NCI-H1048 (cell line): ENCODE results near the gene SF3B3.

Experiments used
- DNase-seq: peaks from one replicate; lab custom pipeline; 2025; lab: John Stamatoyannopoulos, UW

The SF3B3 gene

DNA sequence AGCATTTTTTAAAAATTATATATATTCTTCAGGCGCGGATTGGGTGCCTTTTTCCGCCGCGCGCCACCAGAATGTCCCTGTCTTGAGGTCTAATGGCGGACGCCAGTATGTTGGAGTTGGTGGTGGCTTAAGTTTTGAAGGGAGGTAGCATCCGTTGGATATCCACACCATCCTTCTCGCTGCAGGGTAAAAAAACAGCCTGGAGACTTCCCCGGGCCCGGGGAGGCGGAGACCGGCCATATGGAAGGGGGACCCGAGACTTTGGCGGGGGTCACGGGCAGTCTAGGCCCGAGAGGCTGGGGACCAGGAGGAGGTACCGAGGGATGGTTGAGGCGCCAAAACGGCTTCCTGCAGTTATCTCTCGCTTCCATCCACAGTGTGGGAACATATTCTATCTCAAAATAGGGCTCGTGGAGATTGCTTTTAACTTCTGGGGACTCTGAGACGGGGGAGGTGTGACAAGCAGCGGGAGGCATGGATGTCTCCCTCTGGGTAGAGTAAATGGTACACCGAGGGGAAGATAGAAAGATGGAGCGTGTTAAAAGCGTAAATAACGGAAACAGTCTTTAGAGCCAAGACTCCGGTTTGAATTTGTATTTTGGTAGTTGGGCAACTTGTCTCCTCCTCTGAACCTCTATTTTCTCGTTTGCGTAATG lies at the start of gene SF3B3:
Gene SF3B3 (plus strand): TSS at position 74 of the 656 bp plus-strand sequence. CDS start 2,841 bp downstream, outside the sequence.
- DNase-seq: no peak

DNA sequence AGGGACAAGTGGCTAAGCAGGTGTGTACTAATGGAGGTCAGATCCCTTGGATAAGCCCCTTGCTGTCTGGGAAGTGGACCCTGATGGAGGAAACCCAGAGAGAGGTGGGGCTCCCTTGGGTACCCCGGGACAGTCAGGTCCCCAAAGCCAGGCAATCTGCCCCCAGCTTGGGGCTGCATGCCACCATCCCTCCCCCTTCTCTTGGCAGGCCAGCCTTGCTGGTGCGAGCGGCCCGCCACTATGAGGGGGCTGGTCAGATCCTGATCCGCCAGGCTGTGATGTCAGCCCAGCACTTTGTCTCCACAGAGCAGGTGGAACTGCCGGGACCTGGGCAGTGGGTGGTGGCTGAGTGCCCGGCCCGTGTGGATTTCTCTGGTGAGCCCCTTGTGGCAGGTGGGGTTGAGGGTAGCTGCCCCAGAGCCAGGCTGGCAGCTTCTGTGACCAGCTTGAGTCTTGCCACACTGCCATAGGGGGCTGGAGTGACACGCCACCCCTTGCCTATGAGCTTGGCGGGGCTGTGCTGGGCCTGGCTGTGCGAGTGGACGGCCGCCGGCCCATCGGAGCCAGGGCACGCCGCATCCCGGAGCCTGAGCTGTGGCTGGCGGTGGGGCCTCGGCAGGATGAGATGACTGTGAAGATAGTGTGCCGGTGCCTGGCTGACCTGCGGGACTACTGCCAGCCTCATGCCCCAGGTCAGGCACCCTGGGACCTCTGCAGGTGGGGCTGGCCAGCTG lies 49.1 kb upstream of the SF3B3 start:
- DNase-seq: no peak

GRCh38 chr16:70475054-70475871 lies 48.4 kb upstream of the SF3B3 start:
- DNase-seq: no peak

DNA sequence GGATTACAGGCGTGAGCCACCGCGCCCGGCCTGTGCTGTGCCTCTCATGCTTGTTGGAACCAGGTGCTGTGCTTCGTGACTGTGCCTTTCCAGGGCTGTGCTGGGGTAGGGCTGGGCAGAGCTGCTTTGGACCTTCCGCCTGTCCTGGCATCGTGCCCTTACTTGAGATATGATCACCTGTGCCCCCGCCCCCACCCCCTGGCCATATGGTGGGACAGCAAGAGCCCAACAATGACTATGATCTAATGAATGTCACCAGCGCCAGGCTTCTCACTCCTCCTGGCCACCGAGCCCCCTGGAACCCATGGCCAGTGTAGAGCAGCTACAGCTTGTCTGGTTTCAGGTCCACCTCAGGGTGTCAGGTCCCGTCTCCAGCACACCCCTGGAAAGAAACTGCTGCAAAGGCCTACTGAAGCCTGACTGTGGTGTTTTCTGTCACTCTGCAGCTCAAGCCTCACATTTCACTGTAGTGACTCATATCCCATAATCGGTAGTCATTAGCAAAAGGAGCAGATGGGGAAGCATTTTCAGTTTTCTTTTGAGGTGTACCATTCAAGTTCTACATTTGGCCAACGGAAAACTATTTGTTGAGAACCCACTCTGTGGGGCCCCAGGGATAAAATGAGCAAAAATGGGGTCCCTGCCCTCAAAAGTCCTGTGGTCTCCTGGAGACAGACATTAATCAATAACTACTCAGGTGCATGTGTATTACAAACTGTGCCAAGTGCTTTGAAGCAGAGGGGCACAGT lies 47.2 kb upstream of the SF3B3 start:
- no peak for DNase-seq

GRCh38 chr16:70478169-70478568 lies 45.4 kb upstream of the SF3B3 start:
- no peak for DNase-seq

GRCh38 chr16:70478912-70479341 lies 44.7 kb upstream of the SF3B3 start:
- no peak for DNase-seq

DNA sequence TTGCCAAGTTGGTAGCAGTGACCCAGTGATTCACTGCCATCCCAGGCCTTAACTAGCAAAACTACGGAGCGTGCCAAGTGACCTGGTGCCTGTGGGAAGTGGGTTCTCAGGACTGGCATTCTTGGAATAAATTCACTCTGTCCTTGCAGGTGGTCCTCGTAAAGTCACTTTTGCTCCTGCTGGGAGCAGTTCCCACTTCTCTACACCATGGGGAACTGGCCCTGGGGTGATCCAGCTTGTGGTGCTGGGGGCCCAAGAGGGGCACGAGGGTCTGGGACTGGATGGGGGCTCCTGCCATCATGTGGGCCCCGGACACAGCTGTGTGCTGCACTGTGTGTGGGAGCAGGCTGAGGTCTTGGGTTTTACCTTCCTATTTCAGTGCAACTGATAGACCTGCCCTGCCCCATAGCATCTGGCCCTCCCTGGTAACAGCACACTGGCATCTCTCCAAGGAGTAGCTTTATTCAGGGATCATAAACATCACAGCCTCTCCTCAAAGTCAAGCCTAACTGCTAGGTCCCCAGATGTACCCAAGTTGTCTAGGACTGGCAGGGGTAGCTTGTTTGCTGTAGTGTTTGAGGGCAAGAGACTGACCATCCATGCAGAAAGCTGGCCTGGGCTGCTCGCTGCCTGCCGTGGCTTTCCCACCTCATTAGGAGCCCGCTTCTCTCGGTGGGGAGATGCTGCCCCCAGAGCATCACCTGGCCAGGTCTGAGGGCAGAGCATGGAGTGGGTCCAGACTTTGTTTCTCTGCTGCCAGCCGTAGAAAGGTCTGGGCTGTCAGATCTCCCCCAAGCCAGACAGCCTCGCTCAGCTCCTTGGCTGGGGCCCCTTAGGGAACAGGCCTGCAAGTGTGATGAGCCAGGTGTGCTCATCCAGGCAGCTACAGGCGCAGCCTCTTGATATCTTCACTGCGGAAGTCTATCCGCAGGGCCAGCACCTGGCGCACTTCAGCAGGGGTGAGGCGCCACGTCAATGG lies 43.2 kb upstream of the SF3B3 start:
- DNase-seq: no peak

DNA sequence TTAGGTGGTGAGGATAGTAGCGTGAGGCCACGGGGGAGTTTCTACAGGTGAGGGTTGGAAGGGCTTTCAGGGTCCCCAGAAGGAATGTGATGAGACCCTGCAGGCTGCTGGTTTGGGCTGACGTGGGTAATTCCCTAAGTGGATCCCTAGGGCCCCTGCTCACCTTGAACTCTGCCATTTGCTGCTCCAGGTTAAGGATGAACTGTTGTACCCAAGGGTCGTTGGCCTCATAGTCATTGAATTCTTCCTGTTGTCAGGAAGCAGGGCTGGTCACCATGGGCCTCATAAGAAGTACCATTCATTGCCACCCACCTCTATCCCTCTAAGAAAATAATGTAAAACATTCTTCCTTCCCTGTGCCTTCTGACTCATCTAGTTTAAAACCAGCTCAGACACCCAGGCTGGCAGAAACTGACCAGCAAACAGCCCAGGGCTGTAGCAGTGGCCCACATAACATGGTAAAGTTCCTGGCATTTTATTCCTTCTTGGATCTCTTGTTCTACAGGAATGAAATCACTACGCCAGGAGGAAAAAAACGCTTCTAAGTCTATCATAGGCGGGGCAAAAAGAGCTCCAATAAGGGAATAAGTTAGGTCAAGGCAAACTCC lies 41.6 kb upstream of the SF3B3 start:
- no peak for DNase-seq

GRCh38 chr16:70482624-70483023 lies 41.0 kb upstream of the SF3B3 start:
- DNase-seq: no peak

DNA sequence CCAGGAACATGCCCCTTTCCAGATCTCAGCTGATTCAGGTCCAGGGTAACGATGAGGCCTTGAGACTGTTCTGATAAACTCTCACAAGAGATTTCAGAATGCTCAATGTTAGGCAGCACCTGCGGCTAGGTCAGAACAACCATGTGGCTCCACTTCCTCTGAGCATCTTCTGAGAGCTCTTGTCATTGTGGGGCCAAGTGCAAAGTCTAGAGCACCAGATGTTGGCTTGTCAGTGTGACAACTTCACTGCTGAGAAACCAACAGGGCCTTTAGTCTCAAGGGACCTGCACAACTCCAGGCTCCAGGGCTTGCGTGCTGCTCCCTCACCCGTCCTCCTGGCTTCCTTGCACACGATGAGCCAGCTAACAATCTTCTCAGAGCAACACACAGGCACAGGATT lies 40.2 kb upstream of the SF3B3 start:
- DNase-seq: no peak

DNA sequence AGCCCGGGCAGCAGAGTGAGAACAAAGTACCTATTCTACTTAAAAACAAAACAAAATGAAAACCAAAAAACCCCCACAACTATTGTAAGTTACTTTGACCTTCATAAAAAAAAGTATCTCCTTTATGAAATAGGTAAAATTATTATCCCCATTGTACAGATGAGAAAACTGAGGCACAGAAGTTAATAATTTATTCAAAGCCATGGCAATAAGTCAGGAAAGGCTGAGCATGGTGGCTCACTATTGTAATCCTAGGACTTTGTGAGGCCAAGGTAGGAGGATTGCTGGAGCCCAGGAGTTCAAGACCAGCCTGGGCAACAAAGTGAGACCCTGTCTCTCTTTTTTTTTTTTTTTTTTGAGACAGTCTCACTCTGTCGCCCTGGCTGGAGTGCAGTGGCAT lies 38.7 kb upstream of the SF3B3 start:
- no peak for DNase-seq

DNA sequence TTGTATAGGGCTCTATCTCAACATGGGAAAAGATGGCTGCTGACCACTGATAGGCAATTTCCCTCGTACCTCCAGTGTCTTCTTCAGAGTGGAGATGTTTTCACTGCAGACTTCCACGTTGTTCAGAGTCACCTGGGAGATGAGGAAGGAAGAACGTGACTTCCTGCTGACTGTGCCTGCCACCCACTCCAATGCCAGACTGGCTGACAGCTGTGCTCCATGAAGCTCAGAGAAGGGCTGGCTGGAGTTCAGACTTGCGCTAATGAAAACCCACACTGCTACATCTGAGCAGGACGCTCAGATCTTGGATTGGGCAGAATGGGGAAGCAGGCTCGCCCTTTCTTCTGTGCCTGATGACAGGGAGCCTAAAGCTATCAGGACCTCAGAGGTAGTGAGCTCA lies 33.4 kb upstream of the SF3B3 start:
- no peak for DNase-seq

DNA sequence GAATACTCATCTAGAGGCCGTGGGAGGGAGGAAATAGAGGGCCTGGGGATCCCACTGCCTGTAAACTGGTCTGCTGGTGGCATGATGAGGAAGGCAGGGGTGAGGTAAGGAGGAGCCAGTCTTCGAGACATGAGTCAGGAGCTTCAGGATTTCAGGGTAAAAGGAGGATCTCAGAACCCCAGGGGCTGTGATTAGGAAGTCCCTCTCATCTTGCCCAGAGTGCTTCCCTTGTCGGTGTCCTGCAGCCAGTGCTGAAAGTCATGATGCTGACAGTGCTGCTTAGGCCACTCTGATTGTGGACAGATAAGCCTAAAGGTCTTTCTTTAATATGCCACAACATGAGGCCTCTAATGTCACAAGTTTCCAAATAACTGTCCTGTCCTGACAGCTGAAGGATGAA lies 29.8 kb upstream of the SF3B3 start:
- no peak for DNase-seq

DNA sequence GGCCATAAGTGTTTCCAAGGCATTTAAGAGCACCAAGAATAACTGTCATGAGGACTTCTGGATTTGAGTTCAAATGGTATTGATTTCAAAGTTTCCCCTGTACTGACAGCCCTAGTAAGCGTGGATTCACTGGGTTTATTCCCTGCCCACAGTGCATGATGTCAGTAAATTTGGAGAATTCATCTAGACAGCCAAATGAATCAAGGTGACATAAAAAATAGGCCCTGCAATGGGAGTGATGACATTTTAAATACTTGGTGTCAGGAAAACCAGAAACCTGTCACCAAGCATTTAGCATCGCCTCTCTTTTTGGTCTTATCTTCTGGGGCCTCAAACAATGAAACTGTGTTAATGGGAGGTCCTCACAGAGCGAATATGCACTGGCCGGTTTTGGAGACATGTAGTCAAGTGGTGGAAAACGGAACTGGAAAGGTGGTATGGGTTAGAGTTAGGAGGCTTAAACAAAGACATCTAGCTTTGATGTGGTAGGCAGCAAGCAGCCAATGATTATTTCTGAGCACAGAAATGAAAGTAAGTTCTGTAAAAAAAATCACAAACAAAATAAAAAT lies 29.3 kb upstream of the SF3B3 start:
- DNase-seq: no peak

- DNase-seq: no peak
Observed at GRCh38 chr16:70494777-70495176, 28.8 kb upstream of the SF3B3 start.

DNA sequence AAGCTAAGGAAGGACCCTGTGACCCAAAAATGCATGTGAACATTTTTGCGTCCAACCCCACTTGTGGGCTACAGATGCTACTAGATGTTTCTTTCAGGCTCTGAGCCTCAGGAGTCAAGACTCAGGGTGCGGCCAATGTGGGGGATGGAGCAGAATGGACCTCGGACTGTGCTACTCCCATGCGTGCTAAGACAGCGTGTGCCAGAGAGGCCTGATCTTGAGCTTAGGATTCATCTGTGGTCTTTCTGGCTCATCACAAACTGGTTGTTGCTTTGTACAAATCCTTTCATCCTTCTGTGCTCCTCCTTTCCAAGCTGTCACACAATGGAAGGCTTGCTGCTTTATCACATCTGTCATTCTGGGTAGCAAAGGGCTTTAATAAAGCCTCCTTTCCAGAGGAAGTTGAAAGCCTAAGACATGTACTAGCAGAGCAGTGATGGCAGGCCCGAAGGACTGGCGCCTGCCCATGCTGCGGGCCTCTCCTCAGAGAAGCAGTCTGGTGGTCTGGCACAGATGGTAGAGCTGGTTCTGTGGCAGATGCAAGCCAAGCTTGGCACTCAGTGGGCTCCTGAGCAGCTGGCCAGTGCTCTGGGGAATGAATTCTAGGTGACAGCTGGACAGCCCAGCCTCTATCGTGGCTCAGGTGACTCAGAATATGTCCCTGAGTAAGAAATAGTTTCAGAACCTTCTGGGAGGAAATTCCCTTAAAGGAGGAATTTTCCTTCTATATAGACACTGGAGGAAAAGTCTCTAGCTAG lies 28.0 kb upstream of the SF3B3 start:
- DNase-seq: no peak

- DNase-seq: no peak
Observed at GRCh38 chr16:70496513-70496912, 27.1 kb upstream of the SF3B3 start.

DNA sequence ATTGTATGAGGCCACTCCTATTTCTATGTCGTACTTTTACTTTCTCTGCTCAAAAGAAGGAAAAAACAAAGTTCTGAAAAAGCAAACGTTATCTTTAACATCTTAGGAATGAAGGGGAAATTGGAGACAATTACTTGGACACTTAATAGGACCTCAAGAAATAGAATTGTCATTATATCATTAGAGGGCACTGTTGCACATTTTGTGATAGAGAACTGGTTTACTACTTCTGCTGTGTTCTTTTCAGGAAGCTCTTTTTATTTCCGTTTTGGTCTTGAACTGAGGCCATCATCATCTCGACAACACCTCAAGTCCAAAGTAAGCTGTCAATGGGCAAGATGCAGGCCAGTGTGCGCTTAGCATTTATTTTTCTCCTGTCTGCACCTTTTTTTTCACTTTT lies 14.9 kb upstream of the SF3B3 start:
- DNase-seq: no peak

DNA sequence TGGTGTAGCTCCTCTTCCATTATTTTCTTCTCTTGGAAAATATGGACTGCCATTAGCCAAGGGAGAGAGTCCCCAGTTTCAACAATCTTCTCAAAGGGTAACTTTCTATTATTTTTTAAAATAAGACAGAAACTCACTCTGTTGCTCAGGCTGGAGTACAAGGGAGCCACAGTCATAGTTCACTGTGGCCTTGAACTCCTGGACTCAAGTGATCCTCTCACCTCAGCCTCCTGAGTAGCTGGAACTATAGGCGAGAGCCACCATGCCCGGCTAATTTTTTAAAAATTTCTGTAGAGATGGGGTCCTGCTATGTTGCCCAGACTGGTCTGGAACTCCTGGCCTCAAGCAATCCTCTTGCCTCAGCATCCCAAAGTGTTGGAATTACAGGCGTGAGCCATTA lies 13.4 kb upstream of the SF3B3 start:
- no peak for DNase-seq
